WERI-Rb-1 (cell line): ENCODE data around the gene FRMD8.

Experiments
- DNase-seq: peaks from one replicate; pipeline ENCODE4 v3.0.0-alpha.2; 2020
- H3K27ac ChIP-seq: fragments of 250-450 bp; sonication (Bioruptor Pico); 2 replicates; pipeline ENCODE4 v1.5.1; 2020; ENCODE audit warnings: mild to moderate bottlenecking, moderate library complexity
- H3K27me3 ChIP-seq: fragments of 250-450 bp; sonication (Bioruptor Pico); 2 replicates; pipeline ENCODE4 v1.5.1; 2021; ENCODE audit warnings: mild to moderate bottlenecking, low read depth, moderate library complexity; ENCODE audit not compliant: insufficient read depth, severe bottlenecking
- H3K36me3 ChIP-seq: fragments of 250-450 bp; sonication (Bioruptor Pico); 2 replicates; pipeline ENCODE4 v1.5.1; 2020; ENCODE audit warnings: mild to moderate bottlenecking, moderate library complexity
- H3K4me3 ChIP-seq: 2 replicates; pipeline ENCODE4 v1.5.1; 2011; ENCODE audit warnings: low read depth, mild to moderate bottlenecking, control low read depth, low read length
- H3K9me3 ChIP-seq: fragments of 250-450 bp; sonication (Bioruptor Pico); 2 replicates; pipeline ENCODE4 v1.5.1; 2021; ENCODE audit warnings: mild to moderate bottlenecking, moderate library complexity; ENCODE audit not compliant: severe bottlenecking
- CTCF ChIP-seq: IDR thresholded peaks from 2 replicates; pipeline ENCODE4 v1.5.1; 2011; ENCODE audit warnings: low read depth, mild to moderate bottlenecking, control low read depth, inconsistent platforms, low read length

FRMD8 gene, protein sequence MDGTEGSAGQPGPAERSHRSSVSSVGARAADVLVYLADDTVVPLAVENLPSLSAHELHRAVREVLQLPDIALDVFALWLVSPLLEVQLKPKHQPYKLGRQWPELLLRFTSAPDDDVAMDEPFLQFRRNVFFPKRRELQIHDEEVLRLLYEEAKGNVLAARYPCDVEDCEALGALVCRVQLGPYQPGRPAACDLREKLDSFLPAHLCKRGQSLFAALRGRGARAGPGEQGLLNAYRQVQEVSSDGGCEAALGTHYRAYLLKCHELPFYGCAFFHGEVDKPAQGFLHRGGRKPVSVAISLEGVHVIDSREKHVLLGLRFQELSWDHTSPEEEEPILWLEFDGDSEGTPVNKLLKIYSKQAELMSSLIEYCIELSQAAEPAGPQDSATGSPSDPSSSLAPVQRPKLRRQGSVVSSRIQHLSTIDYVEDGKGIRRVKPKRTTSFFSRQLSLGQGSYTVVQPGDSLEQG

DNA sequence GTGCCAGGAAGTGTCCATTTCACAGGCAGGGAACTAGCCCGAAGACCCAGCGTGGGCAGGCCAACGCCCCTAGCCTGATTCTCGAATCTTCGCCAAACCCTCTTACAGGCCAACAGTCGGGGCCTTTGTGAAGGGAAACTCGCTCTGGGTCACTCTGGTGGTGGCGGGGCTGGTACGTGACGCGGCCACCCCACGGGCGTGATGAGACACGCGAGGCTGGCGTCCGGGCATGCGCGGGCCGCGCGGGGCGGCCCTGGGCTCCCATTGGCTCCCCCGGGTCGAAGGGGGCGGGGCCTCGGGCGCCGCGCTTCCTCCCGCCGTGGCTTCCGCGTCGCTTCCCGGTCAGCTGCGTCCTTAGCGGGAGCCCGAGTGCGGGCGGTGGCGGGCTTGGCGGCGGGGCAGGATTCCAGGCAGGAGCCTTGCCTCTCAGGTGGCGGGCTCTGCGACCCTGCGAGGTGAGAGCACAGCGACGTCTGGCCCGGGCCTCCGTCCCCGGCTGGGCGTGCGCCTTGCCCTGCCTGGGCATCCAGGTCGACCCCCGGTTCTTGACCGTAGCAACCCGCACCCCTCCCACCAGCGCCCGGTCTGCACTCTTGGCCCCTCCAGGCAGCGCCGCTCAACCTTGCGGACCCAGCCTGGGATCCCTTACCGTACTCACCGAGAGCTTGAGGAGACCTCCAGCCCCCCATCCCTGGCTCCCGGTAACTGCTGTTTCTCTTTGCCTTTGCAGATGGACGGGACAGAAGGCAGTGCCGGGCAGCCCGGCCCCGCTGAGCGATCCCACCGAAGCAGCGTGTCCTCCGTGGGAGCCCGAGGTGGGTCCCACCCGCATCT is at the start of gene FRMD8:
Gene FRMD8, plus strand, starts transcription at position 331 of the 834 bp plus-strand sequence. Its CDS starts 400 bp downstream, at position 731.
- peak within 1 kb of the TSS; percentile 62 for H3K4me3 ChIP-seq
- H3K27ac ChIP-seq: peak within 1 kb of the TSS; percentile 68
- no peaks in the 10 kb centered on the region for H3K27me3 ChIP-seq
- DNase-seq: peak; percentile 84
- peaks cover 12% of the 10 kb centered on the region for H3K36me3 ChIP-seq
- no peak for TF ChIP-seq CTCF
- no peaks in the 10 kb centered on the region for H3K9me3 ChIP-seq

DNA sequence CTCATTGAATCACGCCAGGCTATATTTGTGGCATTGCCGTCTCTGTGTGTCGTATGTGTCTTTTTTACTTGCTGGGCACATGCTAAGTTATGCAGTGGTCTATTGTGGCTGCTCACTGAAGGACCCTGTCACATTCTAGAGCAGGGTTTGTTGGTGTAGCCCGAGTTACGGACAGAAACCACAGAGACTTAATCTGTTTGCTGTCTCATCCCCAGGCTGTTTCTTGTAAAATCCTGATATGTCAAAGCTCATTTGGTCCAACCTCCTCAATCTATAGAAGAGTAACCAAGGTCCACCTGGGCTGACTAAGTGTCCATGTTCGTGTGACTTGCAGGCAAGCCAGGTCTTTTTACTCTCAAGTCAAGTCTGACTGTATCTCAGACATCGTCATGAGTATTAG is 47.8 kb upstream of the FRMD8 start:
- no peaks in the 10 kb centered on the region for H3K27me3 ChIP-seq
- DNase-seq: no peak
- H3K9me3 ChIP-seq: no peaks in the 10 kb centered on the region
- H3K27ac ChIP-seq: no peak overlapping the region
- peaks cover 64% of the 10 kb centered on the region for H3K36me3 ChIP-seq
- no peak for TF ChIP-seq CTCF
- no peak overlapping the region for H3K4me3 ChIP-seq

- no peaks in the 10 kb centered on the region for H3K27me3 ChIP-seq
- no peak overlapping the region for H3K27ac ChIP-seq
- H3K9me3 ChIP-seq: no peaks in the 10 kb centered on the region
- no peak overlapping the region for H3K4me3 ChIP-seq
- H3K36me3 ChIP-seq: peaks cover 78% of the 10 kb centered on the region
- no peak for TF ChIP-seq CTCF
- no peak for DNase-seq
Observed at GRCh38 chr11:65340226-65340625, 46.2 kb upstream of the FRMD8 start.

DNA sequence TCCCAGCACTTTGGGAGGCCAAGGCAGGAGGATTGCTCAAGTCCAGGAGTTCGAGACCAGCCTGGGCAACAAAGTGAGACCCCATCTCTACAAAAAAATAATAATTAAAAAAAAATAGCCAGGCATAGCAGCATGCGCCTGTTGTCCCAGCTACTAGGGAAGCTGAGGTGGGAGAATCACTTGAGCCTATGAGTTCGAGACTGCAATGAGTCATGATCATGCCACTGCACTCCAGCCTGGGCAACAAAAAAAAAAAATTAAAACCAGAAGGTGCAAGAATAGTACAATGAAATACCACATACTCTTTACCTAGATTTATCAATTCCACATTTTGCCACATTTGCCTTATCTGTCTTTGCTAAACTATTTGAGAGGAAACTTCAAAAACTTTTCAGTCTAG is 44.6 kb upstream of the FRMD8 start:
- TF ChIP-seq CTCF: no peak
- Histone ChIP-seq H3K4me3 (no peak overlapping the region), H3K9me3 (no peaks in the 10 kb centered on the region), H3K27ac (no peak overlapping the region), H3K27me3 (no peaks in the 10 kb centered on the region), H3K36me3 (peaks cover 81% of the 10 kb centered on the region)
- DNase-seq: no peak

GRCh38 chr11:65351511-65351910 is 34.9 kb upstream of the FRMD8 start:
- Histone ChIP-seq H3K36me3 (peaks cover 57% of the 10 kb centered on the region), H3K9me3 (no peaks in the 10 kb centered on the region), H3K27ac (no peak overlapping the region), H3K4me3 (no peak overlapping the region), H3K27me3 (no peaks in the 10 kb centered on the region)
- no peak for TF ChIP-seq CTCF
- DNase-seq: no peak
